Neural progenitor cell (in vitro differentiated cells): ENCODE measurements around the gene NOTCH3. TPM values are rescaled to one million over a fixed set of nuclear protein-coding genes. Genes with fewer than 3 reads are reported as not detected.

Source experiments
- DNase-seq: peaks from one replicate; pipeline ENCODE4 v3.0.0-alpha.2; 2016; ENCODE audit warnings: low spot score
- H2AFZ ChIP-seq: fragments of 200-600 bp; sonication (generic); replicated peaks from 2 replicates; pipeline ENCODE4 v1.6.1; 2016; ENCODE audit warnings: antibody characterized with exemption
- H3F3A ChIP-seq: fragments of 200-600 bp; sonication (generic); 2 replicates; pipeline ENCODE4 v1.6.1; 2016; ENCODE audit warnings: antibody characterized with exemption, low read depth
- H3K27ac ChIP-seq: fragments of 200-600 bp; sonication (generic); 2 replicates; pipeline ENCODE4 v1.5.1; 2016; ENCODE audit warnings: mild to moderate bottlenecking
- H3K27me3 ChIP-seq: fragments of 200-600 bp; sonication (generic); 2 replicates; pipeline ENCODE4 v1.6.1; 2016; ENCODE audit warnings: mild to moderate bottlenecking, moderate library complexity
- H3K36me3 ChIP-seq: fragments of 200-600 bp; sonication (generic); 2 replicates; pipeline ENCODE4 v1.5.1; 2016
- H3K4me1 ChIP-seq: fragments of 200-600 bp; sonication (generic); 2 replicates; pipeline ENCODE4 v1.6.1; 2016; ENCODE audit warnings: mixed run types
- H3K4me2 ChIP-seq: fragments of 200-600 bp; sonication (generic); 2 replicates; pipeline ENCODE4 v1.6.1; 2016
- H3K4me3 ChIP-seq: fragments of 200-600 bp; sonication (generic); 2 replicates; pipeline ENCODE4 v1.5.1; 2016
- H3K79me2 ChIP-seq: fragments of 200-600 bp; sonication (generic); 2 replicates; pipeline ENCODE4 v1.6.1; 2016; ENCODE audit warnings: low read depth
- H3K9ac ChIP-seq: fragments of 200-600 bp; sonication (generic); 2 replicates; pipeline ENCODE4 v1.6.1; 2016
- H3K9me3 ChIP-seq: fragments of 200-600 bp; sonication (generic); 2 replicates; pipeline ENCODE4 v1.5.1; 2016; ENCODE audit warnings: low read depth
- H4K20me1 ChIP-seq: fragments of 200-600 bp; sonication (generic); 2 replicates; pipeline ENCODE4 v1.6.1; 2016; ENCODE audit warnings: low read depth
- H3K27ac Mint-ChIP-seq: 3 replicates; pipeline ENCODE4 v1.8.0; 2021; ENCODE audit warnings: mixed read lengths
- H3K27me3 Mint-ChIP-seq: 2 replicates; pipeline ENCODE4 v1.8.0; 2022; ENCODE audit warnings: low read depth, mild to moderate bottlenecking, inconsistent platforms, moderate library complexity, mixed read lengths; ENCODE audit not compliant: insufficient read depth
- H3K36me3 Mint-ChIP-seq: 3 replicates; pipeline ENCODE4 v1.8.0; 2021; ENCODE audit warnings: mixed read lengths
- H3K4me1 Mint-ChIP-seq: 3 replicates; pipeline ENCODE4 v1.8.0; 2021; ENCODE audit warnings: mixed read lengths
- H3K4me3 Mint-ChIP-seq: 3 replicates; pipeline ENCODE4 v1.8.0; 2021; ENCODE audit warnings: mild to moderate bottlenecking, moderate library complexity, mixed read lengths
- H3K9me3 Mint-ChIP-seq: 3 replicates; pipeline ENCODE4 v1.8.0; 2020; ENCODE audit warnings: mixed read lengths
- EZH2 ChIP-seq: fragments of 200-600 bp; sonication (generic); IDR thresholded peaks from 2 replicates; pipeline ENCODE4 v1.6.1; 2017; ENCODE audit warnings: antibody characterized with exemption, mild to moderate bottlenecking, moderate library complexity
- EZH2phosphoT487 ChIP-seq: fragments of 200-600 bp; sonication (generic); IDR thresholded peaks from 2 replicates; pipeline ENCODE4 v1.6.1; 2017; ENCODE audit warnings: antibody characterized with exemption
- total RNA-seq: library from RNA; depleted of rRNA; stranded (reverse); fragments of >200 nt; gene quantifications from 2 replicates; pipeline ENCODE4 v1.2.3, GENCODE V29; 2015; ENCODE audit warnings: low replicate concordance
- TF ChIP-seq, protein P1 (sequence below): fragments of 200-600 bp; sonication (generic); IDR thresholded peaks from 2 replicates; pipeline ENCODE4 v1.5.1; 2017; ENCODE audit warnings: antibody characterized with exemption, mild to moderate bottlenecking

Gene NOTCH3
- total RNA-seq, 1 donor from 2014 or later, result 17.1 TPM

- H3K4me3 Mint-ChIP-seq, result no peak overlapping the region
- Histone ChIP-seq H3K27ac (no peak overlapping the region), H3K4me2 (no peak overlapping the region), H3F3A (peaks cover 40% of the 10 kb centered on the region), H3K4me1 (no peaks in the 10 kb centered on the region), H3K79me2 (no peaks in the 10 kb centered on the region), H3K9ac (no peak overlapping the region), H3K36me3 (peaks cover 3% of the 10 kb centered on the region), H3K4me3 (no peak overlapping the region), H2AFZ (no peak overlapping the region), H3K9me3 (no peaks in the 10 kb centered on the region), H4K20me1 (peaks cover 59% of the 10 kb centered on the region), H3K27me3 (no peaks in the 10 kb centered on the region)
- peaks cover 35% of the 10 kb centered on the region for H3K36me3 Mint-ChIP-seq
- peaks cover 7% of the 10 kb centered on the region for H3K27me3 Mint-ChIP-seq
- no peak for DNase-seq
- no peaks in the 10 kb centered on the region for H3K9me3 Mint-ChIP-seq
- no peak for TF ChIP-seq EZH2
- TF ChIP-seq EZH2phosphoT487, result no peak
- TF ChIP-seq, protein P1, sequence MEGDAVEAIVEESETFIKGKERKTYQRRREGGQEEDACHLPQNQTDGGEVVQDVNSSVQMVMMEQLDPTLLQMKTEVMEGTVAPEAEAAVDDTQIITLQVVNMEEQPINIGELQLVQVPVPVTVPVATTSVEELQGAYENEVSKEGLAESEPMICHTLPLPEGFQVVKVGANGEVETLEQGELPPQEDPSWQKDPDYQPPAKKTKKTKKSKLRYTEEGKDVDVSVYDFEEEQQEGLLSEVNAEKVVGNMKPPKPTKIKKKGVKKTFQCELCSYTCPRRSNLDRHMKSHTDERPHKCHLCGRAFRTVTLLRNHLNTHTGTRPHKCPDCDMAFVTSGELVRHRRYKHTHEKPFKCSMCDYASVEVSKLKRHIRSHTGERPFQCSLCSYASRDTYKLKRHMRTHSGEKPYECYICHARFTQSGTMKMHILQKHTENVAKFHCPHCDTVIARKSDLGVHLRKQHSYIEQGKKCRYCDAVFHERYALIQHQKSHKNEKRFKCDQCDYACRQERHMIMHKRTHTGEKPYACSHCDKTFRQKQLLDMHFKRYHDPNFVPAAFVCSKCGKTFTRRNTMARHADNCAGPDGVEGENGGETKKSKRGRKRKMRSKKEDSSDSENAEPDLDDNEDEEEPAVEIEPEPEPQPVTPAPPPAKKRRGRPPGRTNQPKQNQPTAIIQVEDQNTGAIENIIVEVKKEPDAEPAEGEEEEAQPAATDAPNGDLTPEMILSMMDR, result no peak
- H3K4me1 Mint-ChIP-seq, result peaks cover 9% of the 10 kb centered on the region
- H3K27ac Mint-ChIP-seq, result no peak overlapping the region
Observed at GRCh38 chr19:15181394-15181793, 19.4 kb downstream of the NOTCH3 start.

DNA sequence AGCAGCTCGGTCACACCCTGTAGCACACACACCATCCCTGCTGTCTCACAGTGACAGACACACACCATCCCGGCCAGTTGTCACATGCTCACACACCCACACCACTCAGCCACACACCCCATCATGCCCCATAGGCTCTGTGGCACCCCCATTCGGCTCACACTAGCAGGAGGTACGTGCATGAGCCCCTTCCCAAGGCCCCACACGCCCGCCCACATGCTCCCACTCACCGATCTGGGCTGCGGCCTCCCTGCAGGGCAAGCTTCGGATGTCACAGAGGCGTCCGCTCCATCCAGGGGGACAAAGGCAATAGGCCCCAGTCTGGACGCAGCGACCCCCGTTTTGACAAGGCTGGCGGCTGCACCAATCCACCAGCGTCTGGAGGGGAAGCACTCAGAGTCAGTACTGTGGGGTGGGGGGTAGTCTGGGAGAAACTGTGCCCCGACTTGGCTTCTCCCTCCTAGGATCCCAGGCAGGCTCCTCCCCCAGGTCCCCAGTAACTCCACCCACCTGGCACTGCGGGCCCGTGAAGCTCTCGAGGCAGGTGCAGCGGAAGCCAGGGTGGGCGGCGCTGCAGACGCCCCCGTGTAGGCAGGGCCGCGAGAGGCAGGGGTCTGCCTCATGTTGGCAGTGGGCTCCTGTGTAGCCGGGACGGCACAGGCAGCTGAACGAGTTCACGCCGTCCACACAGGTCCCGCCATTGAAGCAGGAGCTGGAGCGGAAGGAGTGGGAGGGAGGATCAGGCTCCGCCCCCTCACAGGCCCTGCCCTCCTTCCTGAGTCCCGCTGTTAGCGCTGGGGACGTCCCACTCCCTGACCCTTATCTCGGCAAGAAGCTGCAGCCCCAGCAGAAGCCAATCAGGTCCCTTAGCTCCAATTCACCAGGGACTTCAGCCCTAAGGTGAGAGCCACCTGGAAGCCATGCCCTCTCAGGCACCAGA, 20.1 kb downstream of the NOTCH3 start:
- peak; percentile 47 for DNase-seq
- no peak overlapping the region for H3K27ac ChIP-seq
- H3K4me3 Mint-ChIP-seq, result peak overlapping the region; percentile 2

GRCh38 chr19:15178629-15179308, 22.0 kb downstream of the NOTCH3 start:
- H3K9ac ChIP-seq, result no peak overlapping the region
- DNase-seq, result no peak
- peaks cover 3% of the 10 kb centered on the region for H3K36me3 ChIP-seq
- Mint-ChIP-seq H3K9me3 (no peaks in the 10 kb centered on the region), H3K27me3 (peaks cover 7% of the 10 kb centered on the region), H3K27ac (no peak overlapping the region), H3K4me3 (no peak overlapping the region), H3K4me1 (peaks cover 7% of the 10 kb centered on the region), H3K36me3 (peaks cover 30% of the 10 kb centered on the region)
- no peak overlapping the region for H2AFZ ChIP-seq
- H3K27ac ChIP-seq, result no peak overlapping the region
- H3K4me1 ChIP-seq, result no peaks in the 10 kb centered on the region
- no peaks in the 10 kb centered on the region for H3K79me2 ChIP-seq
- H3K4me3 ChIP-seq, result no peak overlapping the region
- peaks cover 43% of the 10 kb centered on the region for H3F3A ChIP-seq
- H3K27me3 ChIP-seq, result no peaks in the 10 kb centered on the region
- TF ChIP-seq EZH2phosphoT487 (no peak), EZH2 (no peak)
- TF ChIP-seq, protein P1, result no peak
- no peak overlapping the region for H3K4me2 ChIP-seq
- H3K9me3 ChIP-seq, result no peaks in the 10 kb centered on the region
- peaks cover 56% of the 10 kb centered on the region for H4K20me1 ChIP-seq

More for the DNA sequence above, 20.1 kb downstream of the NOTCH3 start:
- H3K27ac Mint-ChIP-seq, result no peak overlapping the region
- Histone ChIP-seq H3K9ac (no peak overlapping the region), H3K27me3 (no peaks in the 10 kb centered on the region), H3K36me3 (peaks cover 3% of the 10 kb centered on the region), H3K9me3 (no peaks in the 10 kb centered on the region), H2AFZ (no peak overlapping the region), H3F3A (peaks cover 43% of the 10 kb centered on the region), H3K4me3 (no peak overlapping the region), H3K4me1 (no peaks in the 10 kb centered on the region), H3K79me2 (no peaks in the 10 kb centered on the region), H3K4me2 (no peak overlapping the region), H4K20me1 (peaks cover 59% of the 10 kb centered on the region)
- peaks cover 7% of the 10 kb centered on the region for H3K27me3 Mint-ChIP-seq
- H3K9me3 Mint-ChIP-seq, result no peaks in the 10 kb centered on the region
- TF ChIP-seq EZH2phosphoT487 (no peak), EZH2 (no peak)
- TF ChIP-seq, protein P1, result no peak
- peaks cover 7% of the 10 kb centered on the region for H3K4me1 Mint-ChIP-seq
- H3K36me3 Mint-ChIP-seq, result peaks cover 32% of the 10 kb centered on the region
